ENCODE data around the gene HNRNPC. TPM values are rescaled to one million over a fixed set of nuclear protein-coding genes. Genes with fewer than 3 reads are reported as not detected.

The HNRNPC gene
- total and polyA plus RNA-seq, 9 of the 15 experiments (the other 6 are each of a cell fraction or from before 2014, with no cell fraction given): 679 to 1,557 (median 1,191) TPM

GRCh38 chr14:21256539-21257393 is 12.5 kb downstream of the HNRNPC start:
- Histone ChIP-seq H3K4me2 (ENCODE audit: insufficient read depth, low read length) (no peak overlapping the region), H3K9me1 (ENCODE audit: control insufficient read depth, insufficient read depth, low read length) (no peaks in the 10 kb centered on the region), H3K4me3 (no peak overlapping the region), H3K9me3 (replicated peaks; ENCODE audit: control insufficient read depth, insufficient read depth, low read depth, low read length) (no peaks in the 10 kb centered on the region), H3K36me3 (ENCODE audit: control insufficient read depth, insufficient read depth, low read length) (peaks cover 88% of the 10 kb centered on the region), H3K4me1 (replicated peaks in 1 of 2; ENCODE audit: control insufficient read depth in 2 of 2, insufficient read depth in 2 of 2, low read length in 2 of 2) (peaks cover 4% of the 10 kb centered on the region in 2 experiments; a peak in 4 of 5 replicates), H2AFZ (ENCODE audit: low read depth, low read length) (no peak overlapping the region), H3K9ac (ENCODE audit: insufficient read depth in 1 of 2, low read depth in 2 of 2, low read length in 2 of 2) (no peak overlapping the region), H4K20me1 (replicated peaks; ENCODE audit: control insufficient read depth, insufficient read depth, low read length) (peaks cover 36% of the 10 kb centered on the region), H3K27ac (ENCODE audit: extremely low read depth, low read depth, low read length) (no peak overlapping the region), H3K79me2 (ENCODE audit: control insufficient read depth, insufficient read depth, low read length) (peaks cover 99% of the 10 kb centered on the region), H3K27me3 (ENCODE audit: control insufficient read depth in 2 of 2, insufficient read depth in 2 of 2, low read length in 2 of 2) (no peaks in the 10 kb centered on the region)
- BruUV-seq (replicated peaks): no TSS peak
- TF ChIP-seq GTF2F1 (IDR thresholded peaks at IDR 0.05; ENCODE audit: low read depth, low read length): no peak
- no peak for TF ChIP-seq CHCHD3 (CRISPR knock-in tag; IDR thresholded peaks at IDR 0.05)
- TF ChIP-seq POLR2A (conservative IDR thresholded peaks at IDR 0.05): peak; percentile 31; the same call in 1 of the 2 replicates
- TF ChIP-seq RBFOX2 (IDR thresholded peaks at IDR 0.05; ENCODE audit: low read depth, low read length): 0 out of 2 replicates have a peak, but pooled peaks have one; percentile 25
- TF ChIP-seq, protein P1, sequence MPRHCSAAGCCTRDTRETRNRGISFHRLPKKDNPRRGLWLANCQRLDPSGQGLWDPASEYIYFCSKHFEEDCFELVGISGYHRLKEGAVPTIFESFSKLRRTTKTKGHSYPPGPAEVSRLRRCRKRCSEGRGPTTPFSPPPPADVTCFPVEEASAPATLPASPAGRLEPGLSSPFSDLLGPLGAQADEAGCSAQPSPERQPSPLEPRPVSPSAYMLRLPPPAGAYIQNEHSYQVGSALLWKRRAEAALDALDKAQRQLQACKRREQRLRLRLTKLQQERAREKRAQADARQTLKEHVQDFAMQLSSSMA (CRISPR knock-in tag; IDR thresholded peaks at IDR 0.05): no peak
- no peak for TF ChIP-seq FOXM1 (IDR thresholded peaks at IDR 0.05; ENCODE audit: low read depth)
- no peak for TF ChIP-seq FOXM1 (CRISPR knock-in tag; IDR thresholded peaks at IDR 0.05; ENCODE audit: low read depth)
- no peak for TF ChIP-seq BRF2 (IDR thresholded peaks at IDR 0.05; ENCODE audit: borderline replicate concordance, insufficient read depth, insufficient read length)
- TF ChIP-seq BACH1 (tag; IDR thresholded peaks at IDR 0.05): no peak
- ATAC-seq: peak; percentile 12
- WGBS (ENCODE audit: insufficient coverage, low coverage, missing lambda C conversion rate): 92% methylated on average over 8 of the region's 10 CpGs
- in situ Hi-C loops (cut with MboI): no loop called here
- no peak for DNase-seq (ENCODE audit: extremely low read depth in 1 of 4, low spot score in 3 of 4)
- POLR2A ChIA-PET: interaction anchor here (0.6 to 6.1 kb wide), 13 partner anchors 8 to 191 kb away, joined by 3 to 58 read pairs (median 3); no protein-coding TSS in a partner anchor
- FAIRE-seq: no peak
- CTCF ChIA-PET (ENCODE audit: low intra/inter-chr PET ratio): no interaction called here
- intact Hi-C loops (cut with micrococcal nuclease): no loop called here
